SK-N-MC (cell line): ENCODE results near the gene BEAN1.

Experiments used
- DNase-seq: peaks from one replicate; pipeline ENCODE4 v3.0.0-alpha.2; 2011; ENCODE audit warnings: low read depth, low spot score
- H3K27ac ChIP-seq: fragments of 200-600 bp; sonication (generic); 2 replicates; pipeline ENCODE4 v1.5.1; 2016; ENCODE audit warnings: mixed run types
- H3K36me3 ChIP-seq: fragments of 200-600 bp; sonication (generic); 2 replicates; pipeline ENCODE4 v1.6.1; 2017; ENCODE audit warnings: antibody characterized with exemption, low read length, mixed read lengths; ENCODE audit not compliant: insufficient read depth
- H3K4me3 ChIP-seq: fragments of 200-600 bp; sonication (generic); 2 replicates; pipeline ENCODE4 v1.5.1; 2016
- H3K9ac ChIP-seq: fragments of 200-600 bp; sonication (generic); 2 replicates; pipeline ENCODE4 v1.8.0; 2017; ENCODE audit warnings: mixed run types, mixed read lengths; ENCODE audit not compliant: insufficient read length
- H3K9me3 ChIP-seq: fragments of 200-600 bp; sonication (generic); 2 replicates; pipeline ENCODE4 v1.6.1; 2017; ENCODE audit warnings: low read depth, mild to moderate bottlenecking, antibody characterized with exemption, low read length, moderate library complexity, mixed read lengths
- EZH2 ChIP-seq: fragments of 200-600 bp; sonication (generic); IDR thresholded peaks from one replicate; pipeline ENCODE4 v1.6.1; 2017; ENCODE audit warnings: antibody characterized with exemption
- FOXP2 ChIP-seq: optimal IDR thresholded peaks from 2 replicates; pipeline ENCODE3; 2011; ENCODE audit warnings: mild to moderate bottlenecking, moderate library complexity; ENCODE audit not compliant: insufficient read depth; ENCODE audit errors: extremely low read length, control extremely low read depth
- POLR2AphosphoS5 ChIP-seq: IDR thresholded peaks from 2 replicates; pipeline ENCODE4 v1.6.1; 2012; ENCODE audit warnings: mild to moderate bottlenecking, low read depth, low read length, borderline replicate concordance

Gene BEAN1

GRCh38 chr16:66391726-66392670 is 35.1 kb upstream of the BEAN1 start:
- no peak overlapping the region for H3K4me3 ChIP-seq
- no peak overlapping the region for H3K9ac ChIP-seq
- TF ChIP-seq FOXP2 (no peak), EZH2 (no peak), POLR2AphosphoS5 (no peak)
- DNase-seq = no peak
- H3K36me3 ChIP-seq = no peaks in the 10 kb centered on the region
- no peaks in the 10 kb centered on the region for H3K9me3 ChIP-seq
- no peak overlapping the region for H3K27ac ChIP-seq

- no peak for TF ChIP-seq POLR2AphosphoS5
- TF ChIP-seq EZH2 = no peak
- no peak for TF ChIP-seq FOXP2
- DNase-seq = no peak
- Histone ChIP-seq H3K4me3 (no peak overlapping the region), H3K36me3 (no peaks in the 10 kb centered on the region), H3K9me3 (no peaks in the 10 kb centered on the region), H3K27ac (no peak overlapping the region), H3K9ac (no peak overlapping the region)
These were observed 31.1 kb upstream of the BEAN1 start for GRCh38 chr16:66395806-66396555.

- Histone ChIP-seq H3K27ac (no peak overlapping the region), H3K36me3 (no peaks in the 10 kb centered on the region), H3K4me3 (no peak overlapping the region), H3K9ac (no peak overlapping the region), H3K9me3 (no peaks in the 10 kb centered on the region)
- no peak for TF ChIP-seq POLR2AphosphoS5
- no peak for TF ChIP-seq EZH2
- TF ChIP-seq FOXP2 = no peak
- DNase-seq = no peak
These were observed 29.2 kb upstream of the BEAN1 start for GRCh38 chr16:66397736-66398433.

- H3K27ac ChIP-seq = no peak overlapping the region
- TF ChIP-seq EZH2 (no peak), FOXP2 (no peak), POLR2AphosphoS5 (no peak)
- no peaks in the 10 kb centered on the region for H3K9me3 ChIP-seq
- no peak overlapping the region for H3K4me3 ChIP-seq
- no peak for DNase-seq
- H3K9ac ChIP-seq = no peak overlapping the region
- no peaks in the 10 kb centered on the region for H3K36me3 ChIP-seq
These were observed 28.1 kb upstream of the BEAN1 start for GRCh38 chr16:66399031-66399430.

GRCh38 chr16:66399930-66400329 is 27.2 kb upstream of the BEAN1 start:
- no peaks in the 10 kb centered on the region for H3K36me3 ChIP-seq
- H3K9ac ChIP-seq = no peak overlapping the region
- peak; percentile 65 for DNase-seq
- H3K9me3 ChIP-seq = no peaks in the 10 kb centered on the region
- peak overlapping the region; percentile 64 for H3K4me3 ChIP-seq
- TF ChIP-seq FOXP2 (no peak), POLR2AphosphoS5 (no peak), EZH2 (no peak)
- 0 out of 2 replicates have a peak overlapping the region, but pooled peaks have one; percentile 19 for H3K27ac ChIP-seq

GRCh38 chr16:66400503-66401380 is 26.4 kb upstream of the BEAN1 start:
- DNase-seq = no peak
- Histone ChIP-seq H3K9ac (no peak overlapping the region), H3K4me3 (peak overlapping the region; percentile 64), H3K36me3 (no peaks in the 10 kb centered on the region), H3K9me3 (no peaks in the 10 kb centered on the region), H3K27ac (0 out of 2 replicates have a peak overlapping the region, but pooled peaks have one; percentile 19)
- TF ChIP-seq FOXP2 (no peak), EZH2 (no peak)

GRCh38 chr16:66401610-66402009 is 25.5 kb upstream of the BEAN1 start:
- DNase-seq = no peak
- no peak overlapping the region for H3K4me3 ChIP-seq
- H3K27ac ChIP-seq = no peak overlapping the region
- H3K9ac ChIP-seq = no peak overlapping the region
- H3K36me3 ChIP-seq = no peaks in the 10 kb centered on the region
- no peak for TF ChIP-seq POLR2AphosphoS5
- no peak for TF ChIP-seq FOXP2
- TF ChIP-seq EZH2 = no peak
- no peaks in the 10 kb centered on the region for H3K9me3 ChIP-seq
